Naive B cell (primary cell): ENCODE measurements around the gene CRTAC1. TPM values are rescaled to one million over a fixed set of nuclear protein-coding genes. Genes with fewer than 3 reads are reported as not detected.

Source experiments
- ATAC-seq, 2 donors: fragments of 150-1000 bp; cut with Tn5 transposase; 2 replicates each; pipeline ENCODE4 v1.10.0; 2021; ENCODE audit warnings: low read depth in 2 of 2, mild to moderate bottlenecking in 2 of 2, moderate library complexity in 2 of 2
- DNase-seq: peaks from one replicate; pipeline ENCODE4 v3.0.0; 2022
- H3K27ac Mint-ChIP-seq, 6 donors: one replicate each; pipeline ENCODE4 v1.8.0; 2020 to 2022; ENCODE audit warnings: mild to moderate bottlenecking in 6 of 6, mixed read lengths in 6 of 6, moderate library complexity in 5 of 6, inconsistent platforms in 2 of 6
- H3K27me3 Mint-ChIP-seq, 3 donors: one replicate each; pipeline ENCODE4 v1.8.0; 2021 to 2022; ENCODE audit warnings: mixed read lengths in 3 of 3, mild to moderate bottlenecking in 1 of 3
- H3K36me3 Mint-ChIP-seq, 2 donors: one replicate each; pipeline ENCODE4 v1.8.0; 2020 to 2022; ENCODE audit warnings: mixed read lengths in 2 of 2, inconsistent platforms in 1 of 2, mild to moderate bottlenecking in 1 of 2
- H3K4me1 Mint-ChIP-seq, 3 donors: one replicate each; pipeline ENCODE4 v1.8.0; 2020 to 2022; ENCODE audit warnings: mixed read lengths in 3 of 3, inconsistent platforms in 1 of 3, mild to moderate bottlenecking in 1 of 3, moderate library complexity in 1 of 3
- H3K4me3 Mint-ChIP-seq, 8 donors: one replicate each; pipeline ENCODE4 v1.8.0; 2020 to 2022; ENCODE audit warnings: mild to moderate bottlenecking in 8 of 8, mixed read lengths in 8 of 8, moderate library complexity in 8 of 8, inconsistent platforms in 2 of 8
- H3K9me3 Mint-ChIP-seq, 7 donors: one replicate each; pipeline ENCODE4 v1.8.0; 2020 to 2022; ENCODE audit warnings: mixed read lengths in 7 of 7, mild to moderate bottlenecking in 5 of 7, inconsistent platforms in 2 of 7, moderate library complexity in 1 of 7
- polyA plus RNA-seq, 6 donors: library from polyadenylated mRNA; unstranded; fragments of 300-500 nt; fragmentation: Illumina TruSeq; gene quantifications; one replicate each; pipeline ENCODE4 v1.2.3, GENCODE V29; 2021; ENCODE audit warnings: low read depth in 6 of 6

The CRTAC1 gene
- polyA plus RNA-seq, 6 donors from 2014 or later: not detected

- Mint-ChIP-seq H3K4me1 (no peaks in the 10 kb centered on the region), H3K36me3 (no peaks in the 10 kb centered on the region), H3K9me3 (no peaks in the 10 kb centered on the region), H3K27me3 (peaks cover 48 to 60% (median 57%) of the 10 kb centered on the region in 3 donors), H3K4me3 (no peak overlapping the region), H3K27ac (no peak overlapping the region)
- DNase-seq: no peak
- no peak for ATAC-seq
Observed at GRCh38 chr10:97981816-97982215, 48.6 kb downstream of the CRTAC1 start.

GRCh38 chr10:97977673-97978072, 52.7 kb downstream of the CRTAC1 start:
- Mint-ChIP-seq H3K4me1 (no peaks in the 10 kb centered on the region), H3K27ac (no peak overlapping the region), H3K27me3 (peaks cover 43 to 63% (median 55%) of the 10 kb centered on the region in 3 donors), H3K36me3 (no peaks in the 10 kb centered on the region), H3K4me3 (no peak overlapping the region), H3K9me3 (peaks cover 0 to 2% (median 0%) of the 10 kb centered on the region in 7 donors)
- ATAC-seq: no peak
- DNase-seq: no peak

GRCh38 chr10:97975598-97975997, 54.8 kb downstream of the CRTAC1 start:
- ATAC-seq: no peak
- H3K4me1 Mint-ChIP-seq: no peaks in the 10 kb centered on the region
- peaks cover 0 to 7% (median under 1%) of the 10 kb centered on the region in 7 donors for H3K9me3 Mint-ChIP-seq
- peaks cover 40 to 66% (median 65%) of the 10 kb centered on the region in 3 donors for H3K27me3 Mint-ChIP-seq
- H3K27ac Mint-ChIP-seq: no peak overlapping the region
- no peak overlapping the region for H3K4me3 Mint-ChIP-seq
- H3K36me3 Mint-ChIP-seq: no peaks in the 10 kb centered on the region
- DNase-seq: no peak

- no peaks in the 10 kb centered on the region for H3K4me1 Mint-ChIP-seq
- peaks cover 44 to 73% (median 68%) of the 10 kb centered on the region in 3 donors for H3K27me3 Mint-ChIP-seq
- H3K36me3 Mint-ChIP-seq: no peaks in the 10 kb centered on the region
- H3K4me3 Mint-ChIP-seq: no peak overlapping the region
- DNase-seq (no peak), ATAC-seq (no peak)
- H3K27ac Mint-ChIP-seq: no peak overlapping the region
- H3K9me3 Mint-ChIP-seq: peaks cover 0 to 9% (median 2%) of the 10 kb centered on the region in 7 donors
Observed at GRCh38 chr10:97974526-97975525, 55.6 kb downstream of the CRTAC1 start.

DNA sequence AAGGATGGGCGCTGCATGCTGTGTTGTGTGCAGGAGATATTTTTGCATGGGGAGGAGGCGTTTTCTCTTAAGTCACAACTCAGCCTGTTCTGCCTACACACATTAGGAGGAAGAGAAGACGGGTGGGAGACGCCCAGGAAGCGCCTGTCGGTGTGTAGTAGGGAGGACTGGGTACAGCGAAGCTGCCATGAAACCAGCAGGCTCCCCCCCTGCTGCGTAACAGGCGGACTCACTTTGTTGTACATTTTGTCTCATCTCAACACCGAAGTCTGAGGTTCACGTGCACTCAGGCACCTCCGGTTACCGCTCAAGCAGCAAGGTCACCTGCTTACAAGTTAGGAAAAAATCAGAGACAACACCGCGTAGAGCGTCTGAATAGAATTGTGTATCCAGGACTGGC, 56.3 kb downstream of the CRTAC1 start:
- Mint-ChIP-seq H3K36me3 (no peaks in the 10 kb centered on the region), H3K4me3 (no peak overlapping the region), H3K27me3 (peaks cover 49 to 80% (median 75%) of the 10 kb centered on the region in 3 donors), H3K27ac (no peak overlapping the region), H3K9me3 (peaks cover 0 to 9% (median 2%) of the 10 kb centered on the region in 7 donors), H3K4me1 (no peaks in the 10 kb centered on the region)
- DNase-seq (no peak), ATAC-seq (no peak)

DNA sequence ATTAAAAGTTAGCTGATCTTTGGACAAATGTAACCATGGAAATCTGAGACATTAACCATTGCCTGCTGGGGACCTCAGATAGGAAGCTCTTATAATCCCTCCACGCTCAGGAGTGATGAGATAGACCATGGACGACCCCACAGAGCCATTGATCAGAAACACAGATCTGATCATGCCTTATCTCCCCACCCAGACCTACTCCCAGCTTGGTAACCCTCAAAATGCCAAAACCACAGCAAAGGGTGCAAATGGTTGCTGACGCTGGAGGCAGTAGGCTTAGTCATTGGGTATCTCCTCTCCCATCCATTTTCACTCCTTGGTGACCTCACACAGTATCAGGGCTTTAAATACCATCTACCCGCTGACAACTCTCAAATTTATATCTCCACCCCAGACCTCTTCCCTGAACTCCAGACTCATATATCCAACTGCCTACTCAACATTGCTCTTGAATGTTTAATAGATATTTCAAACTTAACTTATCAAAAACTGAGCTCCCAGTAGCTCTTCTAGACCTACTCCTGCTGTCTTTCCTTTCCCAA, 60.8 kb downstream of the CRTAC1 start:
- Mint-ChIP-seq H3K27ac (peak overlapping the region in 1 of 6 donors; percentile 10), H3K27me3 (peaks cover 42 to 69% (median 67%) of the 10 kb centered on the region in 3 donors), H3K9me3 (peaks cover 0 to 9% (median 2%) of the 10 kb centered on the region in 7 donors), H3K4me3 (no peak overlapping the region), H3K36me3 (no peaks in the 10 kb centered on the region), H3K4me1 (no peaks in the 10 kb centered on the region)
- DNase-seq: no peak
- ATAC-seq: no peak

DNA sequence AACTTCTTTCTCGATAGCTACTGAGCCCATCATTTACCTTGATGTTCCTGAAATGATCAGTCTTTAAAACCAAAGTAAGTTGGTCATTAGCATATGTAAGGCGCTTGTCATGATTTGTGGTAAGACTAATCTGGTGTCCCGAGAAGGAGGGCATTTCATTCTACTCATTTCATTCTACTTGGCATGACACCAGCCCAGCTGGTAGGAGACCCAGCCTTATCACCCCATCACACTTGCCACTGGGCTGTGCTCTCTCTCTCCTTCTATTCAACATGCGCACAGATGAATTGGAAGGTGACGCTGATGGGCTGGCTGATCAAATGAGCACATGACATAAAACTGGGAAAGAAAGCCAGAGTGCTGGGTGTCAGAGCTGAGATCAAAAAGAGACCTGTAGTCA, 65.7 kb downstream of the CRTAC1 start:
- H3K36me3 Mint-ChIP-seq: no peaks in the 10 kb centered on the region
- no peaks in the 10 kb centered on the region for H3K4me1 Mint-ChIP-seq
- H3K27ac Mint-ChIP-seq: no peak overlapping the region
- H3K4me3 Mint-ChIP-seq: no peak overlapping the region
- H3K9me3 Mint-ChIP-seq: no peaks in the 10 kb centered on the region
- DNase-seq (no peak), ATAC-seq (no peak)
- peaks cover 37 to 59% (median 58%) of the 10 kb centered on the region in 3 donors for H3K27me3 Mint-ChIP-seq

DNA sequence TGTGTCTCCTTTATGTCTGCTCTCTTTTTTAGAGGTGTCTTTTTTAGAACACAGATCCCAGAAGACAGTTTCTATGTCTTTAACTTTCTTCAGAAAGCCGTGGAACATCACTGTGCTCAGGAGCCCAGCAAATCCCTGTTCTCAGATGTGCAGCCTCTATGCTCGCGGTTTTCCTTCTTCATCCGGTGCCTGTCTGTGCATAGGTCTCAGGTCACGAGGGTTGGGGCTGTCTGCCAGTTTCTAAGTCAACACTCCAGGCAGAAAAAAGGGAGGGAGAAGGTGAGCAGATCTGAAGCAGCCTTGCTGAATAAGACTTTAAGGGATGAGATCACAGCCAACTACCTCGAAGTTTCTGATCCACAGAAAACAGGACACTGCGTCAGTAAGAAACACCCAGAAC, 68.5 kb downstream of the CRTAC1 start:
- no peak for ATAC-seq
- Mint-ChIP-seq H3K36me3 (no peaks in the 10 kb centered on the region), H3K27me3 (peaks cover 28 to 68% (median 51%) of the 10 kb centered on the region in 3 donors), H3K9me3 (peaks cover 0 to 3% (median 0%) of the 10 kb centered on the region in 7 donors), H3K27ac (no peak overlapping the region), H3K4me1 (no peaks in the 10 kb centered on the region), H3K4me3 (no peak overlapping the region)
- DNase-seq: no peak

DNA sequence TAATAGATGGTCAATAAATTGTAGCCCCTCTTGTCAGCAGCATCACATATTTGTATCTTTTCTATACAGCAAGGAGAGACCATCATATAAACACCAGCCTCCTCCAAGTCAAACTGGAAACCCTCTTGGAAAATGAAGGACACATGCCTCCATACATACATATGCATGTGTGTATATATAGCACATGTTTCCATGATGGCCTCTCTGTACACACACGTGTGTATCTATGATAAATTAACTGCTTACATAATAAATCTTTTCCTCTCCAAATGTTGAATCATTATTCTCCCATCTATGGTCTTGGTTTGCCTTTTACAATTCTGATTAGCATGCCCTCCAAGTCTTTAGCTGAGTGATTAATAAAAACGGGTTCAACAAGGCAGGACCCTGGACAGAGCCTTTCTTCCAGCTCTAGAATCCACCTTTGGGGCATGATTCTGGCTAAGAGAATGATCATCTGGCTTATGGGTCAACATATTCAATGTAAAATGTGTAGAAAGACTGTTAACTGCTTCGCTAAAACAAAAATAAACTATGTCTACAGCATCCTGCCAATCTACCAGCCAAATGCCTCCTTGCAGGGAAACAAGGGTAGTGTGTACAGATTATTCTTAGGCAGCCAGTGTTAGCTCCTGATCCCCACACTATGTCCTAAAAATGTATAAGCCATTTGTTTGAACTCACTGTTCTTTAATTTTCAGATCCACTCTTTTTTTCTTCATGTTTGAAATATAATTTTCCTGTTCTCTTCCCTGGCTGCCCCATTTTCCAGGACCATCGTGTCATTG, 70.0 kb downstream of the CRTAC1 start:
- Mint-ChIP-seq H3K27ac (peak overlapping the region in 1 of 6 donors; percentile 6), H3K9me3 (peaks cover 0 to 4% (median 0%) of the 10 kb centered on the region in 7 donors), H3K4me3 (no peak overlapping the region), H3K36me3 (no peaks in the 10 kb centered on the region), H3K27me3 (peaks cover 26 to 65% (median 46%) of the 10 kb centered on the region in 3 donors), H3K4me1 (no peaks in the 10 kb centered on the region)
- DNase-seq (no peak), ATAC-seq (no peak)

DNA sequence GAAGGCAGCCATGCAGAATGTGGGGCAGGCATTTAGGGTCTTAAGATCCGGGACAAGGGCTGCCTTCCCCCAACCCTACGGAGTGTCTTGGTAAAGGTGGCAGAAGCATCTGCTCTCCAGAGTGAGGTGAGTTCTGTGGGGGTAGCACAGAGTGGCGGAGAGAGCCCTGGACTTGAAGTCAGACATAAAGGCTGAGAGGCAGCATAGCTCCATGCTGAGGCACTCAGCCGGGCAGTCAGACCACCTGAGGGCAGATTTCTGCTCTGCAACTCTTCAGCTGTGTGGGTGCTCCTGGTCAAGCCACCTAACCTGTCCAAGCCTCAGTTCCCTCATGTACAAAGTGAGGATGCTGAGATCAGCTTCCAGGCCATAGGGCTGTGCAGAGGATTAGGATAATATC, 81.0 kb downstream of the CRTAC1 start:
- Mint-ChIP-seq H3K36me3 (peaks cover 6 to 19% of the 10 kb centered on the region in 2 donors), H3K4me3 (no peak overlapping the region), H3K9me3 (peaks cover 13 to 33% (median 16%) of the 10 kb centered on the region in 7 donors), H3K27ac (no peak overlapping the region), H3K27me3 (peaks cover 39 to 49% (median 42%) of the 10 kb centered on the region in 3 donors), H3K4me1 (no peaks in the 10 kb centered on the region)
- no peak for ATAC-seq
- no peak for DNase-seq

GRCh38 chr10:97948822-97949221, 81.6 kb downstream of the CRTAC1 start:
- no peak overlapping the region for H3K4me3 Mint-ChIP-seq
- DNase-seq (no peak), ATAC-seq (no peak)
- H3K4me1 Mint-ChIP-seq: no peaks in the 10 kb centered on the region
- peaks cover 6 to 19% of the 10 kb centered on the region in 2 donors for H3K36me3 Mint-ChIP-seq
- no peak overlapping the region for H3K27ac Mint-ChIP-seq
- H3K27me3 Mint-ChIP-seq: peaks cover 39 to 47% (median 40%) of the 10 kb centered on the region in 3 donors
- peaks cover 13 to 35% (median 17%) of the 10 kb centered on the region in 7 donors for H3K9me3 Mint-ChIP-seq

DNA sequence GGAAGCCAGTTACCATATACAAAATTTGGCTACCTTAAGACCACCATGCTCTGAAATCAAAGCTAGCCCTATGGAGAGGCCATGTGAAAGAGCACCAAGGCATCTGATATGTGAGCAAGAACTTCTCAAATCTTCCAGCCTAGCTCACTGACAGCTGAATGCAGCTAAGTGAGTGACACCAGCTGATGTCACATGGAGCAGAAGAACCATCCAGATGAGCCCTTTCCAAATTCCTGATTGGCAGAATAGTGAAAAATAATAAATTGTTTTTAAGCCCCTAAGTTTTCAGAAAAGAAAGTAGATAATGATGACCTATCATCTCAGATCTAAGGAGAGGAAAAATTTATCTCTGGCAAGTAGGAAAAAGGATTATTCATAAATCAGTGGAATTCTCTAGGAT, 85.6 kb downstream of the CRTAC1 start:
- peaks cover 41 to 49% (median 47%) of the 10 kb centered on the region in 3 donors for H3K27me3 Mint-ChIP-seq
- ATAC-seq: no peak
- no peaks in the 10 kb centered on the region for H3K4me1 Mint-ChIP-seq
- H3K27ac Mint-ChIP-seq: no peak overlapping the region
- peaks cover 13 to 40% (median 19%) of the 10 kb centered on the region in 7 donors for H3K9me3 Mint-ChIP-seq
- peaks cover 6 to 19% of the 10 kb centered on the region in 2 donors for H3K36me3 Mint-ChIP-seq
- no peak overlapping the region for H3K4me3 Mint-ChIP-seq
- no peak for DNase-seq

- Mint-ChIP-seq H3K36me3 (peaks cover 2 to 12% of the 10 kb centered on the region in 2 donors), H3K4me1 (no peaks in the 10 kb centered on the region), H3K27ac (no peak overlapping the region), H3K9me3 (peaks cover 4 to 32% (median 15%) of the 10 kb centered on the region in 7 donors), H3K27me3 (peaks cover 40 to 47% (median 41%) of the 10 kb centered on the region in 3 donors), H3K4me3 (no peak overlapping the region)
- DNase-seq: no peak
- ATAC-seq: no peak
Observed at GRCh38 chr10:97943294-97943693, 87.1 kb downstream of the CRTAC1 start.
